Pulmonary artery endothelial cell (primary cell): ENCODE measurements around the gene MPZL1. TPM values are rescaled to one million over a fixed set of nuclear protein-coding genes. Genes with fewer than 3 reads are reported as not detected.
A peak's percentile ranks its signal among the peaks of the same experiment; 100 is the strongest.
"Not testable (repeated sequence)": the region's sequence is repeated elsewhere in the genome, so short reads cannot be mapped to it uniquely, and the experiment has no call there.

Experiments
- DNase-seq: peaks from one replicate; pipeline ENCODE4 v3.0.0-alpha.2; 2011; ENCODE audit warnings: low read depth, low spot score
- total RNA-seq: library from RNA; depleted of rRNA; stranded (reverse); fragments of >200 nt; gene quantifications from 2 replicates; pipeline ENCODE4 v1.2.3, GENCODE V29; 2014

MPZL1 gene
- total RNA-seq, 1 donor from 2014 or later = 93.7 TPM

GRCh38 chr1:167776616-167777268, 55.0 kb downstream of the MPZL1 start:
- no peak for DNase-seq

GRCh38 chr1:167777269-167777650, 55.5 kb downstream of the MPZL1 start:
- DNase-seq = no peak

GRCh38 chr1:167781558-167781957, 59.8 kb downstream of the MPZL1 start:
- DNase-seq = no peak

GRCh38 chr1:167782946-167783345, 61.2 kb downstream of the MPZL1 start:
- DNase-seq = no peak

GRCh38 chr1:167784876-167785550, 63.2 kb downstream of the MPZL1 start:
- no peak for DNase-seq

GRCh38 chr1:167786502-167786901, 64.7 kb downstream of the MPZL1 start:
- DNase-seq = no peak

- DNase-seq = no peak
Observed at GRCh38 chr1:167789501-167789900, 67.7 kb downstream of the MPZL1 start.

- no peak for DNase-seq
Observed at GRCh38 chr1:167790117-167790516, 68.3 kb downstream of the MPZL1 start.

GRCh38 chr1:167791281-167792187, 69.8 kb downstream of the MPZL1 start:
- no peak for DNase-seq

- no peak for DNase-seq
Observed at GRCh38 chr1:167792188-167792565, 70.4 kb downstream of the MPZL1 start.

GRCh38 chr1:167794043-167794442, 72.3 kb downstream of the MPZL1 start:
- no peak for DNase-seq

- no peak for DNase-seq
Observed at GRCh38 chr1:167795810-167796740, 74.3 kb downstream of the MPZL1 start.

- DNase-seq = peak; percentile 60
Observed at GRCh38 chr1:167797015-167797414, 75.2 kb downstream of the MPZL1 start.

- no peak for DNase-seq
Observed at GRCh38 chr1:167798952-167799351, 77.2 kb downstream of the MPZL1 start.

- DNase-seq = no peak
Observed at GRCh38 chr1:167799747-167800146, 78.0 kb downstream of the MPZL1 start.

- DNase-seq = no peak
Observed at GRCh38 chr1:167800251-167800650, 78.5 kb downstream of the MPZL1 start.

- DNase-seq = no peak
Observed at GRCh38 chr1:167802235-167802634, 80.5 kb downstream of the MPZL1 start.

GRCh38 chr1:167803358-167804207, 81.8 kb downstream of the MPZL1 start:
- DNase-seq = peak; percentile 84

- no peak for DNase-seq
Observed at GRCh38 chr1:167805041-167805556, 83.3 kb downstream of the MPZL1 start.

- DNase-seq = not testable (repeated sequence)
Observed at GRCh38 chr1:167806235-167806634, 84.5 kb downstream of the MPZL1 start.
